Measurements from ENCODE around the gene MAPKBP1. TPM values are rescaled to one million over a fixed set of nuclear protein-coding genes. Genes with fewer than 3 reads are reported as not detected.
A peak's percentile ranks its signal among the peaks of the same experiment; 100 is the strongest.

The MAPKBP1 gene
- total and polyA plus RNA-seq, 9 of the 15 experiments (the other 6 are each of a cell fraction or from before 2014, with no cell fraction given) = 0.15 to 9.5 (median 4.5) TPM

- TF ChIP-seq MGA (IDR thresholded peaks at IDR 0.05) (peak; percentile 75), HDAC1 (IDR thresholded peaks at IDR 0.05) (peak in 1 of 2 experiments; percentile 91; a peak in 2 of 4 replicates), NBN (IDR thresholded peaks at IDR 0.05; ENCODE audit: low read depth) (0 out of 2 replicates have a peak, but pooled peaks have one; percentile 31), PHF8 (IDR thresholded peaks at IDR 0.05; ENCODE audit: borderline replicate concordance, low read length) (peak; percentile 91), MTA3 (IDR thresholded peaks at IDR 0.05; ENCODE audit: borderline replicate concordance) (peak; percentile 35; the same call in 1 of the 2 replicates), TAL1 (IDR thresholded peaks at IDR 0.05) (peak; percentile 31; the same call in 1 of the 2 replicates), HDAC2 (IDR thresholded peaks at IDR 0.05) (peak; percentile 79), ZBTB11 (CRISPR knock-in tag; IDR thresholded peaks at IDR 0.05) (peak in 1 of 3 experiments; percentile 54; a peak in 1 of 6 replicates), ZNF140 (CRISPR knock-in tag; IDR thresholded peaks at IDR 0.05) (no peak), ZNF282 (CRISPR knock-in tag; IDR thresholded peaks at IDR 0.05) (0 out of 2 replicates have a peak, but pooled peaks have one; percentile 20), TRIM28 (IDR thresholded peaks at IDR 0.05) (0 out of 2 replicates have a peak, but pooled peaks have one; percentile 34)
Observed at GRCh38 chr15:41827880-41828806, 53.9 kb downstream of the MAPKBP1 start, which contains the start of gene JMJD7 (continued).

Measured in K562 (cell line).